NCI-H128 (cell line): ENCODE data around the gene MDH1B.
"Not testable (repeated sequence)": the region's sequence is repeated elsewhere in the genome, so short reads cannot be mapped to it uniquely, and the experiment has no call there.

Experiments used
- DNase-seq: peaks from one replicate; lab custom pipeline; 2025; ENCODE audit not compliant: unreplicated experiment; lab: John Stamatoyannopoulos, UW

MDH1B gene

GRCh38 chr2:206765242-206766056 is at the start of gene MDH1B, which contains the start of gene FASTKD2:
TSS of gene MDH1B (minus strand) at chr2:206765328. CDS start at chr2:206765271, 57 bp downstream.
TSS of gene FASTKD2 (plus strand) at chr2:206765606. CDS start at chr2:206766694, 1,088 bp downstream.
- DNase-seq, result no peak

GRCh38 chr2:206814498-206814897 is 49.4 kb upstream of the MDH1B start:
- DNase-seq, result no peak

GRCh38 chr2:206812471-206812870 is 47.3 kb upstream of the MDH1B start:
- DNase-seq, result not testable (repeated sequence)

GRCh38 chr2:206807624-206808023 is 42.5 kb upstream of the MDH1B start:
- DNase-seq, result not testable (repeated sequence)

GRCh38 chr2:206805887-206806607 is 40.9 kb upstream of the MDH1B start:
- DNase-seq, result no peak

GRCh38 chr2:206804326-206804725 is 39.2 kb upstream of the MDH1B start:
- DNase-seq, result no peak

- DNase-seq, result no peak
Measured at GRCh38 chr2:206802654-206803514, 37.8 kb upstream of the MDH1B start.

GRCh38 chr2:206801418-206802189 is 36.5 kb upstream of the MDH1B start:
- no peak for DNase-seq

GRCh38 chr2:206800506-206801417 is 35.6 kb upstream of the MDH1B start:
- DNase-seq, result peak; percentile 7

GRCh38 chr2:206799083-206799482 is 34.0 kb upstream of the MDH1B start:
- no peak for DNase-seq

- no peak for DNase-seq
Measured at GRCh38 chr2:206798000-206798399, 32.9 kb upstream of the MDH1B start.

GRCh38 chr2:206797376-206797775 is 32.2 kb upstream of the MDH1B start:
- DNase-seq, result no peak

- no peak for DNase-seq
Measured at GRCh38 chr2:206792645-206793044, 27.5 kb upstream of the MDH1B start.

GRCh38 chr2:206790311-206790935 is 25.3 kb upstream of the MDH1B start:
- DNase-seq, result no peak

- no peak for DNase-seq
Measured at GRCh38 chr2:206784559-206785353, 19.6 kb upstream of the MDH1B start.

GRCh38 chr2:206783718-206784117 is 18.6 kb upstream of the MDH1B start:
- no peak for DNase-seq

- no peak for DNase-seq
Measured at GRCh38 chr2:206780671-206781070, 15.5 kb upstream of the MDH1B start.

- no peak for DNase-seq
Measured at GRCh38 chr2:206776432-206776831, 11.3 kb upstream of the MDH1B start.
